HepG2 (cell line): ENCODE measurements around the gene NDE1. TPM values are rescaled to one million over a fixed set of nuclear protein-coding genes. Genes with fewer than 3 reads are reported as not detected.

Source experiments
- ATAC-seq: fragments of 200-7000 bp; cut with Tn5 transposase; 3 replicates; pipeline ENCODE4 v1.9.1; 2020; ENCODE audit warnings: mild to moderate bottlenecking, moderate library complexity
- BruUV-seq: library from RNA; stranded (reverse); fragments of 400-500 nt; replicated peaks from 2 replicates; lab custom pipeline; 2021; lab: Mats Ljungman, UMichigan
- CTCF ChIA-PET: fragments of 300-600 bp; formaldehyde crosslinking; extraction: SDS; loops from one replicate; lab custom pipeline; 2021; ENCODE audit warnings: low total read pairs, inconsistent platforms, low intra/inter-chr PET ratio; lab: Yijun Ruan, JAX
- POLR2A ChIA-PET: fragments of 350-600 bp; sonication (Branson Sonifier 250); formaldehyde crosslinking; loops from one replicate; lab custom pipeline; 2020; ENCODE audit warnings: antibody characterized with exemption, inconsistent platforms; lab: Yijun Ruan, JAX
- DNase-seq: peaks from one replicate; pipeline ENCODE4 v3.0.0-alpha.2; 2015; ENCODE audit warnings: low spot score
- FAIRE-seq: peaks from 3 replicates; lab custom pipeline; 2011; peaks lifted over from hg19 to GRCh38; lab: Jason Lieb, UNC
- H2AFZ ChIP-seq: one replicate; pipeline ENCODE4 v1.6.1; 2011; ENCODE audit warnings: low read length, inconsistent platforms
- H3K27ac ChIP-seq: fragments of 300-600 bp; 3 replicates; pipeline ENCODE4 v1.8.0; 2011; ENCODE audit warnings: mixed run types, mild to moderate bottlenecking, mixed read lengths, low read length, inconsistent platforms; ENCODE audit not compliant: insufficient read depth; ENCODE audit errors: extremely low read length
- H3K27me3 ChIP-seq, 2 experiments: fragments of 200-600 bp in 1 of 2; 2 replicates in 1 of 2; 3 replicates in 1 of 2; pipeline versions ENCODE4 v1.6.0 to v1.8.0; 2011; ENCODE audit warnings: low read length in 2 of 2, mild to moderate bottlenecking in 2 of 2, moderate library complexity in 2 of 2, inconsistent platforms in 1 of 2; ENCODE audit not compliant: insufficient read depth in 2 of 2, control insufficient read depth in 1 of 2
- H3K36me3 ChIP-seq, 2 experiments: fragments of 200-600 bp in 1 of 2; replicated peaks in 1 of 2; 2 replicates in 1 of 2; 3 replicates in 1 of 2; pipeline versions ENCODE4 v1.5.1 to v1.8.0; 2011; ENCODE audit warnings: low read length in 2 of 2, inconsistent platforms in 1 of 2; ENCODE audit not compliant: insufficient read depth in 2 of 2, control insufficient read depth in 1 of 2
- H3K4me1 ChIP-seq: 2 replicates; pipeline ENCODE4 v1.5.1; 2012; ENCODE audit warnings: low read length, inconsistent platforms; ENCODE audit not compliant: insufficient read depth
- H3K4me2 ChIP-seq: 2 replicates; pipeline ENCODE4 v1.6.0; 2011; ENCODE audit warnings: low read depth, low read length, inconsistent platforms
- H3K4me3 ChIP-seq, 3 experiments: fragments of 200-600 bp in 1 of 3; sonication (generic), shearing (Covaris generic) in 1 of 3; replicated peaks in 1 of 3; 2 replicates each; pipeline ENCODE4 v1.5.1; 2011 to 2016; ENCODE audit warnings: low read length in 3 of 3, inconsistent platforms in 2 of 3, low read depth in 2 of 3, mild to moderate bottlenecking in 2 of 3, control low read depth in 1 of 3, mixed read lengths in 1 of 3; ENCODE audit not compliant: insufficient read depth in 1 of 3
- H3K79me2 ChIP-seq: one replicate; pipeline ENCODE4 v1.6.1; 2011; ENCODE audit warnings: low read length, inconsistent platforms; ENCODE audit not compliant: insufficient read depth
- H3K9ac ChIP-seq: 2 replicates; pipeline ENCODE4 v1.6.0; 2011; ENCODE audit warnings: mild to moderate bottlenecking, low read depth, low read length, inconsistent platforms; ENCODE audit not compliant: insufficient read depth
- H3K9me3 ChIP-seq: 2 replicates; pipeline ENCODE4 v1.5.1; 2012; ENCODE audit warnings: mild to moderate bottlenecking, low read length
- H4K20me1 ChIP-seq: 2 replicates; pipeline ENCODE4 v1.6.0; 2011; ENCODE audit warnings: inconsistent platforms, mild to moderate bottlenecking, low read length, moderate library complexity; ENCODE audit not compliant: insufficient read depth
- CBX1 ChIP-seq: IDR thresholded peaks from one replicate; pipeline ENCODE4 v1.6.1; 2016; ENCODE audit warnings: antibody characterized with exemption, low read depth
- GZF1 ChIP-seq: sonication (generic); formaldehyde crosslinking; IDR thresholded peaks from 2 replicates; pipeline ENCODE4 v1.5.1; 2020; ENCODE audit warnings: mild to moderate bottlenecking, missing genetic modification reagents
- HNRNPL ChIP-seq: fragments of 200-400 bp; formaldehyde crosslinking; IDR thresholded peaks from 2 replicates; pipeline ENCODE4 v1.6.1; 2017; ENCODE audit warnings: mild to moderate bottlenecking, low read depth, low read length
- MAFK ChIP-seq, 2 experiments: IDR thresholded peaks in 1 of 2; conservative IDR thresholded peaks in 1 of 2; 2 replicates each; pipeline ENCODE4 v1.6.1; 2011; ENCODE audit warnings: improper control_type of control experiment in 2 of 2, low read length in 2 of 2
- ONECUT2 ChIP-seq: sonication (generic); formaldehyde crosslinking; IDR thresholded peaks from 2 replicates; pipeline ENCODE4 v1.4.0; 2020; ENCODE audit warnings: missing genetic modification reagents
- SALL2 ChIP-seq: sonication (generic); formaldehyde crosslinking; IDR thresholded peaks from 2 replicates; pipeline ENCODE4 v1.8.1; 2023; ENCODE audit warnings: mild to moderate bottlenecking, missing genetic modification reagents, inconsistent platforms
- SOX6 ChIP-seq, 2 experiments: fragments of 450-650 bp in 1 of 2; sonication (generic) in 1 of 2; formaldehyde crosslinking in 1 of 2; IDR thresholded peaks; 2 replicates each; pipeline versions ENCODE4 v1.4.0 to v1.6.1; 2017 to 2020; ENCODE audit warnings: antibody characterized with exemption in 1 of 2, mild to moderate bottlenecking in 1 of 2, missing genetic modification reagents in 1 of 2
- ZNF234 ChIP-seq: sonication (generic); formaldehyde crosslinking; conservative IDR thresholded peaks from 2 replicates; pipeline ENCODE4 v1.5.1; 2020; ENCODE audit warnings: mild to moderate bottlenecking, missing genetic modification reagents
- ZNF703 ChIP-seq: sonication (generic); formaldehyde crosslinking; IDR thresholded peaks from 2 replicates; pipeline ENCODE4 v1.5.1; 2020; ENCODE audit warnings: missing genetic modification reagents, mild to moderate bottlenecking, moderate library complexity, borderline replicate concordance
- ZSCAN31 ChIP-seq: sonication (generic); formaldehyde crosslinking; IDR thresholded peaks from 2 replicates; pipeline ENCODE4 v1.5.0; 2020; ENCODE audit warnings: low read depth, mild to moderate bottlenecking, missing genetic modification reagents
- WGBS: methylation state at CpG from one replicate; pipeline ENCODE4 v1.1.6; 2017; ENCODE audit warnings: low lambda C conversion rate; 5-methylcytosine and 5-hydroxymethylcytosine counted together
- in situ Hi-C: cut with HindIII; loops from 2 replicates; pipeline ENCODE4 v1.10.0; 2017; ENCODE audit warnings: low pct_unique_long_range_greater_than_20kb; ENCODE audit not compliant: extremely low pct_ligation_motif_present
- intact Hi-C: fragments of 100-400 bp; cut with micrococcal nuclease; formaldehyde crosslinking; loops from one replicate; pipeline ENCODE4 v1.10.0; 2022; ENCODE audit not compliant: unreplicated experiment
- polyA plus RNA-seq, 8 experiments: library from polyadenylated mRNA; depleted of rRNA in 3 of 8; stranded (reverse) in 7 of 8; unstranded in 1 of 8; fragments of >200 nt; fragmentation: Illumina TruSeq in 4 of 8; extraction: Trizol in 4 of 8; gene quantifications; 2 replicates each; pipeline versions ENCODE4 v1.2.1 to v1.2.3, GENCODE V29; 2011 to 2016; ENCODE audit warnings: low read depth in 4 of 8, missing spikeins in 1 of 8, mixed read lengths in 1 of 8; ENCODE audit not compliant: insufficient read depth in 1 of 8
- total RNA-seq, 5 experiments: library from RNA; depleted of rRNA; stranded (reverse); fragments of >200 nt; fragmentation: Illumina TruSeq; extraction: Trizol; gene quantifications; 2 replicates each; pipeline ENCODE4 v1.2.3, GENCODE V29; 2016; ENCODE audit warnings: low read depth in 1 of 5
- TF ChIP-seq, protein P1 (sequence below): sonication (generic); formaldehyde crosslinking; IDR thresholded peaks from 2 replicates; pipeline ENCODE4 v1.8.0; 2022; ENCODE audit warnings: missing genetic modification reagents, mild to moderate bottlenecking, inconsistent platforms, borderline replicate concordance
- TF ChIP-seq, protein P2 (sequence below): sonication (generic); formaldehyde crosslinking; IDR thresholded peaks from 2 replicates; pipeline ENCODE4 v1.8.0; 2023; ENCODE audit warnings: mild to moderate bottlenecking, missing genetic modification reagents
- TF ChIP-seq, protein P3 (sequence below): sonication (generic); formaldehyde crosslinking; IDR thresholded peaks from 2 replicates; pipeline ENCODE4 v1.5.0; 2020; ENCODE audit warnings: mild to moderate bottlenecking, missing genetic modification reagents
- TF ChIP-seq, protein P4 (sequence below): sonication (generic); formaldehyde crosslinking; IDR thresholded peaks from 2 replicates; pipeline ENCODE4 v1.8.1; 2023; ENCODE audit warnings: missing genetic modification reagents, inconsistent platforms, borderline replicate concordance

The NDE1 gene
- total and polyA plus RNA-seq, 2 of the 13 experiments (the other 11 are each of a cell fraction or from before 2014, with no cell fraction given), result 40.9 to 72.5 TPM

DNA sequence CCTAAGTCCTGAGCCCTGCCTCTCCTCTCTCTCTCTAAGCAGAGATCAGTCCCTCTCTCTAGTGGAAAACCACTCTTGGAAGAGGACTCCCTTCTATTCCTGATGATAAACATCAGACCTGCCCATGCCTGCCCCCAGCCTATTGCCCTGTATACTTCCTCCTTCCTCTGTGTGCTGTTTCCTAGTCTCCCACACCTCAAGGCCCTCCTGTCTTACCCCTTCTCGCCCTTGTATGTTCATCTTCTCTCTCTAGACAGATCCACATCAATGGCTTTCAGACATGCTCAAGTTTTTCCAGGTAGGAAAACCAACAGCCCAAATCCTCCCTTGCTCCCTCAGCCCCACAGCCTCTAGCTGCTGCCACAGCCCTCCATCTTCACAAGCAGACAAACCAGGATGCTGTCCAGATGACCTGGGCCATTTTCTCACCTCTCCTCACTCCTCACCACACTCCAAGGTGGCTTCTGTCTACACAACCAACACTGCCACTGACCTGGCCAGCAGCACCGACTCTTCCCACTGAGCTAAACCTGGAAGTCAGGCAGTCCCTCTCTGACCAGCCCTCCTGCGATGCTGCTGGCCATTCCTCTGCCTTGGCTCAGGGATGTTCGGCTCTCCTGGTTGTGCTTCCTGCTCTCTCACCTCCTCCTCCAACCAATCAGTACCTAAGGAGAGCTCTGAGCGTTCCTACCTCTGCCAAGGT, 43.4 kb upstream of the NDE1 start:
- Histone ChIP-seq H3K4me3 (no peak overlapping the region), H3K4me1 (peaks cover 54% of the 10 kb centered on the region), H3K4me2 (no peak overlapping the region), H2AFZ (no peak overlapping the region), H3K27me3 (no peaks in the 10 kb centered on the region), H3K27ac (no peak overlapping the region), H3K9ac (no peak overlapping the region), H4K20me1 (no peaks in the 10 kb centered on the region), H3K79me2 (no peaks in the 10 kb centered on the region), H3K36me3 (peaks cover 28 to 52% of the 10 kb centered on the region in 2 experiments), H3K9me3 (no peaks in the 10 kb centered on the region)
- ChIA-PET CTCF (no interaction called here), POLR2A (interaction anchor here (1.2 to 6.0 kb wide), 5 partner anchors 9 to 36 kb away, joined by 4 to 89 read pairs (median 46); partner anchors contain the start of gene MARF1)
- BruUV-seq, result no TSS peak
- 96% methylated on average over 5 of the region's 5 CpGs for WGBS
- intact Hi-C loops, result no loop called here
- no peak for ATAC-seq
- DNase-seq, result no peak
- FAIRE-seq, result no peak
- in situ Hi-C loops, result no loop called here
- no peak for TF ChIP-seq ZNF703 (CRISPR knock-in tag)
- TF ChIP-seq SALL2 (CRISPR knock-in tag), result no peak
- TF ChIP-seq ZNF234 (CRISPR knock-in tag), result no peak
- TF ChIP-seq ZSCAN31 (CRISPR knock-in tag), result no peak
- no peak for TF ChIP-seq HNRNPL
- TF ChIP-seq, protein P1, sequence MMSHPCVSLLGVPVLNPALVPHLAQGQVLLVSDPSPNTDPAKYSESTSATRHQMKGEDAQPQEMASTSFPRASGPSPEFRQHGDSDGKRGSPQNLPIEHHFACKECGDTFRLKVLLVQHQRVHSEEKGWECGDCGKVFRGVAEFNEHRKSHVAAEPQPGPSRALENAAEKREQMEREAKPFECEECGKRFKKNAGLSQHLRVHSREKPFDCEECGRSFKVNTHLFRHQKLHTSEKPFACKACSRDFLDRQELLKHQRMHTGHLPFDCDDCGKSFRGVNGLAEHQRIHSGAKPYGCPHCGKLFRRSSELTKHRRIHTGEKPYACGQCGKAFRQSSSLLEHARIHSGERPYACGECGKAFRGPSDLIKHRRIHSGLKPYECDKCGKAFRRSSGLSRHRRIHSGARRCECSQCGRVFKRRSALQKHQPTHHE (CRISPR knock-in tag), result no peak
- TF ChIP-seq SOX6 (IDR thresholded peaks at IDR 0.05), result no peak
- TF ChIP-seq SOX6 (CRISPR knock-in tag; IDR thresholded peaks at IDR 0.05), result 0 out of 2 replicates have a peak, but pooled peaks have one; percentile 17
- TF ChIP-seq, protein P2, sequence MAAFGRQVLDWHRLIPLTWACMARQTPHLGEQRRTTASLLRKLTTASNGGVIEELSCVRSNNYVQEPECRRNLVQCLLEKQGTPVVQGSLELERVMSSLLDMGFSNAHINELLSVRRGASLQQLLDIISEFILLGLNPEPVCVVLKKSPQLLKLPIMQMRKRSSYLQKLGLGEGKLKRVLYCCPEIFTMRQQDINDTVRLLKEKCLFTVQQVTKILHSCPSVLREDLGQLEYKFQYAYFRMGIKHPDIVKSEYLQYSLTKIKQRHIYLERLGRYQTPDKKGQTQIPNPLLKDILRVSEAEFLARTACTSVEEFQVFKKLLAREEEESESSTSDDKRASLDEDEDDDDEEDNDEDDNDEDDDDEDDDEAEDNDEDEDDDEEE (CRISPR knock-in tag), result no peak
- TF ChIP-seq CBX1, result no peak
- TF ChIP-seq, protein P3, sequence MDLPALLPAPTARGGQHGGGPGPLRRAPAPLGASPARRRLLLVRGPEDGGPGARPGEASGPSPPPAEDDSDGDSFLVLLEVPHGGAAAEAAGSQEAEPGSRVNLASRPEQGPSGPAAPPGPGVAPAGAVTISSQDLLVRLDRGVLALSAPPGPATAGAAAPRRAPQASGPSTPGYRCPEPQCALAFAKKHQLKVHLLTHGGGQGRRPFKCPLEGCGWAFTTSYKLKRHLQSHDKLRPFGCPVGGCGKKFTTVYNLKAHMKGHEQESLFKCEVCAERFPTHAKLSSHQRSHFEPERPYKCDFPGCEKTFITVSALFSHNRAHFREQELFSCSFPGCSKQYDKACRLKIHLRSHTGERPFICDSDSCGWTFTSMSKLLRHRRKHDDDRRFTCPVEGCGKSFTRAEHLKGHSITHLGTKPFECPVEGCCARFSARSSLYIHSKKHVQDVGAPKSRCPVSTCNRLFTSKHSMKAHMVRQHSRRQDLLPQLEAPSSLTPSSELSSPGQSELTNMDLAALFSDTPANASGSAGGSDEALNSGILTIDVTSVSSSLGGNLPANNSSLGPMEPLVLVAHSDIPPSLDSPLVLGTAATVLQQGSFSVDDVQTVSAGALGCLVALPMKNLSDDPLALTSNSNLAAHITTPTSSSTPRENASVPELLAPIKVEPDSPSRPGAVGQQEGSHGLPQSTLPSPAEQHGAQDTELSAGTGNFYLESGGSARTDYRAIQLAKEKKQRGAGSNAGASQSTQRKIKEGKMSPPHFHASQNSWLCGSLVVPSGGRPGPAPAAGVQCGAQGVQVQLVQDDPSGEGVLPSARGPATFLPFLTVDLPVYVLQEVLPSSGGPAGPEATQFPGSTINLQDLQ (CRISPR knock-in tag), result no peak
- TF ChIP-seq ONECUT2 (CRISPR knock-in tag), result no peak
- TF ChIP-seq GZF1 (CRISPR knock-in tag), result no peak
- TF ChIP-seq, protein P4, sequence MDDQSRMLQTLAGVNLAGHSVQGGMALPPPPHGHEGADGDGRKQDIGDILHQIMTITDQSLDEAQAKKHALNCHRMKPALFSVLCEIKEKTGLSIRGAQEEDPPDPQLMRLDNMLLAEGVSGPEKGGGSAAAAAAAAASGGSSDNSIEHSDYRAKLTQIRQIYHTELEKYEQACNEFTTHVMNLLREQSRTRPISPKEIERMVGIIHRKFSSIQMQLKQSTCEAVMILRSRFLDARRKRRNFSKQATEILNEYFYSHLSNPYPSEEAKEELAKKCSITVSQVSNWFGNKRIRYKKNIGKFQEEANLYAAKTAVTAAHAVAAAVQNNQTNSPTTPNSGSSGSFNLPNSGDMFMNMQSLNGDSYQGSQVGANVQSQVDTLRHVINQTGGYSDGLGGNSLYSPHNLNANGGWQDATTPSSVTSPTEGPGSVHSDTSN (CRISPR knock-in tag), result no peak
- no peak for TF ChIP-seq MAFK (conservative IDR thresholded peaks at IDR 0.05 in 1 of 2, IDR thresholded peaks at IDR 0.05 in 1 of 2; ENCODE audit: low read length in 2 of 2)
